Astrocyte of the spinal cord (primary cell): ENCODE measurements around the gene TPD52L1.

Source experiments
- DNase-seq: peaks from one replicate; pipeline ENCODE4 v3.0.0; 2011; ENCODE audit warnings: low read depth, low spot score
- H3K4me3 ChIP-seq: 2 replicates; pipeline ENCODE4 v1.5.1; 2011; ENCODE audit warnings: low read depth, mild to moderate bottlenecking, low read length, moderate library complexity
- in situ Hi-C: cut with HindIII; loops from 2 replicates; pipeline ENCODE4 v1.10.0; 2017; ENCODE audit warnings: low sequenced_read_pairs
- TF ChIP-seq, protein P1 (sequence below): IDR thresholded peaks from 2 replicates; pipeline ENCODE4 v1.5.1; 2012; ENCODE audit warnings: low read depth, mild to moderate bottlenecking, low read length, inconsistent platforms

TPD52L1 gene, protein sequence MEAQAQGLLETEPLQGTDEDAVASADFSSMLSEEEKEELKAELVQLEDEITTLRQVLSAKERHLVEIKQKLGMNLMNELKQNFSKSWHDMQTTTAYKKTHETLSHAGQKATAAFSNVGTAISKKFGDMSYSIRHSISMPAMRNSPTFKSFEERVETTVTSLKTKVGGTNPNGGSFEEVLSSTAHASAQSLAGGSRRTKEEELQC

DNA sequence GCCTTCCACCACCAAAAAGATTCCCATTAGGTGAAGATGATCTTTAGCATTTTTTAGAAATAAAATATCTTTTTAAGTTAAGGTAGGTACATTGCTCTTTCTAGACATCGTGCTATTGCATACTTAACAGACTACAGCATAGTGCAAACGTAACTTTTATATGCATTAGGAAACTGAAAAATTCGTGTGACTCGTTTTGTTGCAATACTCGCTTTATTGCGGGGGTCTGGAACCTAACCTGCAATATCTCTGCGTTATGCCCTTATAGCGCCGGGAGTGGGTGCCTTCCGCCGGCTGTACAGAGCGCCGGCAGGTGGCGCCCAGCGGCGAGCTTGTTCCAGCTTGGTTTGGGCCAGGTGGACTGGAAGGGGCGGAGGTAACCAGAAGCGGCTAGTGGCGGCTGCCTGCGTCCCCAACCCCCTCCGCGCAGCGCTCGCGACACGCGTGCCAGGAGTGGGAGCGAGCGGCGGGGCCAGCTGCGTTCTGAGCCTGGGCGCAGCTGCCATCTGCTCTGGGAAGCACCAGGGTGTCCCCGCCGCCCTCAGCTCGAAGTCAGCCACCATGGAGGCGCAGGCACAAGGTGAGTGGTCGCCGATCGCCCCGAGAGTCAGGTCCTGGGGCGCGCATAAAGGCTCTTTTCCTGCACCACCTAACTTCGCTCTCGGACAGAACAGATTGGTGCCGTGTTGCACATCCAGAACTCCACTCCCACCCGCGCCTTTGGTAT lies at the start of gene TPD52L1:
Gene TPD52L1, plus strand, starts transcription at position 383 of the 727 bp plus-strand sequence. Its CDS starts 179 bp downstream, at position 562.
- in situ Hi-C loops: no loop called here
- TF ChIP-seq, protein P1, sequence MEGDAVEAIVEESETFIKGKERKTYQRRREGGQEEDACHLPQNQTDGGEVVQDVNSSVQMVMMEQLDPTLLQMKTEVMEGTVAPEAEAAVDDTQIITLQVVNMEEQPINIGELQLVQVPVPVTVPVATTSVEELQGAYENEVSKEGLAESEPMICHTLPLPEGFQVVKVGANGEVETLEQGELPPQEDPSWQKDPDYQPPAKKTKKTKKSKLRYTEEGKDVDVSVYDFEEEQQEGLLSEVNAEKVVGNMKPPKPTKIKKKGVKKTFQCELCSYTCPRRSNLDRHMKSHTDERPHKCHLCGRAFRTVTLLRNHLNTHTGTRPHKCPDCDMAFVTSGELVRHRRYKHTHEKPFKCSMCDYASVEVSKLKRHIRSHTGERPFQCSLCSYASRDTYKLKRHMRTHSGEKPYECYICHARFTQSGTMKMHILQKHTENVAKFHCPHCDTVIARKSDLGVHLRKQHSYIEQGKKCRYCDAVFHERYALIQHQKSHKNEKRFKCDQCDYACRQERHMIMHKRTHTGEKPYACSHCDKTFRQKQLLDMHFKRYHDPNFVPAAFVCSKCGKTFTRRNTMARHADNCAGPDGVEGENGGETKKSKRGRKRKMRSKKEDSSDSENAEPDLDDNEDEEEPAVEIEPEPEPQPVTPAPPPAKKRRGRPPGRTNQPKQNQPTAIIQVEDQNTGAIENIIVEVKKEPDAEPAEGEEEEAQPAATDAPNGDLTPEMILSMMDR: peak; percentile 97
- peak within 1 kb of the TSS; percentile 58 for H3K4me3 ChIP-seq

DNA sequence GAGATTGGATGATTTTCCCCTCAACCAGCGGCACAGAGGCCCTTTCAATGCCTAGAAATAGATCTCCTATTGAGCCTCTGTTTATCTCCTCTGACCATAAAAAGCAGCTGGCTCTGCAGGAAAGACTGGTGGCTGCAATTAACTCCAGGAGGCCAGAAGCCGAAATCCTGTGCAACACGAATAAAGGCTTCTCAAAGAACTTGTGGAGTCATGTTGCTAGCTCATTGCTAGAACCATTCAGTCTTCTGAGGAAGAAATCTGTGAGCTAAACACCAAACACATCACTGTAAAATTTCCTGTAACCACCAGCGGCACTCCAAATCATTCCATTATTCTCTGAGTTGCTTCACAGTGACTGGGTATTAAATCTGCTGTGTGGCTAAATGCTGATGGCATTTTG lies 49.1 kb upstream of the TPD52L1 start:
- no peak overlapping the region for H3K4me3 ChIP-seq
- in situ Hi-C loops: no loop called here
- TF ChIP-seq, protein P1: no peak
- peak; percentile 89 for DNase-seq

More for the DNA sequence above, at the start of gene TPD52L1:
- DNase-seq: peak; percentile 67

DNA sequence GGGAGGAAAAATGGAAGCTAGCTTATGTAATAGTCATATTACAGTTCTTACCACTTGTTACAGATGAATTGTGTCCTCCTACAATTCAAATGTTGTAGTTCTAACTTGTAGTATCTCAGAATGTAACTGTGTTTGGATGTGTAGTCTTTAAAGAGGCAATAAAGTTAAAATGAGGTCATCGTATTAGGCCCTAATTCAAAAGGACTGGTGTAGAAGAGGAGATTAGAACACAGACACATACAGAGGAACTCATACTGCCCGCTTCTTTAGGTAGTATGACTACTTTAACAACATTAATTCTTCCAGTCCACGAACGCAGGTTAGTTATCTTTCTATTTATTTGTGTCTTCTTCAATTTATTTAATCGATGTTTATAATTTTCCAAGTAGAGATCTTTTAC lies 46.5 kb upstream of the TPD52L1 start:
- no peak overlapping the region for H3K4me3 ChIP-seq
- no peak for DNase-seq
- in situ Hi-C loops: no loop called here
- TF ChIP-seq, protein P1: no peak

DNA sequence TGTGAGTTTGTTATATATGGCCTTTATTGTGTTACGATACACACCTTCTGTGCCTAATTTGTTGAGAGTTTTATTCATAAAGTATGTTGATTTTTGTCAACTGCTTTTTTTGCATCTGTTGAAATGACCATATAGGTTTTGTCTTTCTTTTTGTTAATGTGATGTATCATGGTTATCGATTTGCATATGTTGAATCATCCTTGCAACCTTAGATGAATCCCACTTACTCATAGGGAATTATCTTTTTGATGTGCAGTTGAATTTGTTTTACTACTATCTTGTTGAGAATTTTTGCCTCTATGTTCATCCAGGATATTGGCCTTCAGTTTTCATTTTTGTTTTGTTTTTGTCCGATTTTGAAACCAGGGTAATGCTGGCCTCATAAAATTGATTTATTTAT lies 45.7 kb upstream of the TPD52L1 start:
- DNase-seq: no peak
- in situ Hi-C loops: no loop called here
- TF ChIP-seq, protein P1: no peak
- no peak overlapping the region for H3K4me3 ChIP-seq

DNA sequence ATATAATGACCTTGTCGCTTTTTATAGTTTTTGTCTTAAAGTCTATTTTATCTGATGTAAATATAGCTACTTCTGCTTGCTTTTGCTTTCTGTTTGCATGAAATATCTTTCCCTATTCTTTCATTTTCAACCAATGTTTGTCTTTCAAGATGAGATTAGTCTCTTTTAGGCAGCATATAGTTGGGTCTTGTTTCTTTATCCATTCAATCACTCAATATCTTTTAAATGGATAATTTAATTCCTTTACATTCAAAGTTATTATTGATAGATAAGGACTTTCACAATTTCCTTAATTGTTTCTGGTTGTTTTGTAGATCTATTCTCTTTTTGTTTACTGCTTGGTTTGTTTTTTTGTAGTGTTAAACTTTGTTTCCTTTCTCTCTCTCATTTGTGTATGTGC lies 43.5 kb upstream of the TPD52L1 start:
- TF ChIP-seq, protein P1: no peak
- in situ Hi-C loops: no loop called here
- no peak for DNase-seq
- no peak overlapping the region for H3K4me3 ChIP-seq

DNA sequence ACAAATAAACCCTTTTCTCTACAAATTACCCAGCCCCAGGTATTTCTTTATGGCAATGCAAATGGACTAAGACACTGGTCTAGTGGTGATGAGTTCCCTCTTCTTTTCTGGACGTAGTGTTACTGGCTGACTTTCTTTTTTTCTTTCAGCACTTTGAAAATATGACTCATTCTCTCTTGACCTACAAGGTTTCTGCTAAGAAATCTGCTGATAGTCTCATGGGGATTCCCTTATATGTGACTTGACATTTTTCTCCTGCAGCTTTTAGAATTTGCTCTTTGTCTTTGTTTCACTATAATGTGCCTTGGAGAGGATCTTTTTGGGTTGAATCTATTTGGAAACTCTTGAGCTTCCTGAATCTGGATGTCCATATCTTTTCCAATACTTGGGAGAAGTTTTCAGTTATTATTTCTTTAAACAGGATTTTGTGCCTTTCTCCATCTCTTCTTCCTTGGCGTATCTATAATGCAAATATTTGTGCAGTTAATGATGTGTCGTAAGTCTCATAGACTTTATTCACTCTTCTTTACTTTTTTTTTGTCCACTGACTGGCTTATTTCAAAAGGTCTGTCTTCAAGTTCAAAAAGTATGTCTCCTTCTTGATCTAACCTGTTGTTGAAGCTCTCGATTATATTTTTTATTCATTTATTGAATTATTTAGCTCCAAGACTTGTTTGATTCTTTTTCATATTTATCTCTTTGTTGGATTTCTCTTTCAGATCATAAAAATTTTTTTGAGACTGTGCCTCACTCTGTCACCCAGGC lies 42.2 kb upstream of the TPD52L1 start:
- DNase-seq: no peak
- H3K4me3 ChIP-seq: no peak overlapping the region
- in situ Hi-C loops: no loop called here
- TF ChIP-seq, protein P1: no peak
